GM10248 (cell line): ENCODE data around the gene TNFAIP3.
"Not testable (repeated sequence)": the region's sequence is repeated elsewhere in the genome, so short reads cannot be mapped to it uniquely, and the experiment has no call there.

Experiments used
- CTCF ChIA-PET: fragments of 300-600 bp; sonication (Branson Sonifier 250); formaldehyde crosslinking; extraction: SDS; loops from one replicate; lab custom pipeline; 2021; ENCODE audit warnings: antibody characterized with exemption; lab: Yijun Ruan, JAX
- POLR2A ChIA-PET: fragments of 350-650 bp; sonication (Branson Sonifier 250); formaldehyde crosslinking; extraction: SDS; loops from one replicate; lab custom pipeline; 2020; ENCODE audit warnings: antibody characterized with exemption; lab: Yijun Ruan, JAX
- DNase-seq: peaks from one replicate; pipeline ENCODE4 v3.0.0; 2012; ENCODE audit errors: extremely low spot score
- CTCF ChIP-seq: IDR thresholded peaks from 2 replicates; pipeline ENCODE4 v1.5.1; 2012; ENCODE audit warnings: mild to moderate bottlenecking, low read depth; ENCODE audit errors: extremely low read depth, missing control alignments, control extremely low read depth

Gene TNFAIP3

GRCh38 chr6:137840252-137840651 is 26.8 kb upstream of the TNFAIP3 start:
- ChIA-PET POLR2A (no interaction called here), CTCF (interaction anchor here (1.1 to 1.9 kb wide), 3 partner anchors 10 to 41 kb away, joined by 3 to 4 read pairs (median 4); partner anchors contain the start of gene TNFAIP3)
- no peak for DNase-seq
- no peak for TF ChIP-seq CTCF

GRCh38 chr6:137843211-137843610 is 23.8 kb upstream of the TNFAIP3 start:
- no peak for TF ChIP-seq CTCF
- DNase-seq: no peak
- ChIA-PET POLR2A (no interaction called here), CTCF (interaction anchor here (1.2 to 1.4 kb wide), 2 partner anchors 10 to 15 kb away, joined by 3 to 4 read pairs; no protein-coding TSS in a partner anchor)

GRCh38 chr6:137844327-137844726 is 22.7 kb upstream of the TNFAIP3 start:
- DNase-seq, POLR2A ChIA-PET, CTCF ChIA-PET: not testable (repeated sequence)

- CTCF ChIA-PET, DNase-seq: not testable (repeated sequence)
Measured at GRCh38 chr6:137844773-137845172, 22.3 kb upstream of the TNFAIP3 start.

GRCh38 chr6:137845460-137845859 is 21.6 kb upstream of the TNFAIP3 start:
- ChIA-PET CTCF (no interaction called here), POLR2A (no interaction called here)
- no peak for DNase-seq
- TF ChIP-seq CTCF: no peak

More at GRCh38 chr6:137844773-137845172, 22.3 kb upstream of the TNFAIP3 start:
- POLR2A ChIA-PET: not testable (repeated sequence)

GRCh38 chr6:137846274-137846673 is 20.8 kb upstream of the TNFAIP3 start:
- CTCF ChIA-PET: interaction anchor here (0.7 to 1.4 kb wide), 4 partner anchors 19 to 46 kb away, joined by 3 to 4 read pairs (median 3); partner anchors contain the start of gene TNFAIP3
- TF ChIP-seq CTCF: no peak
- no peak for DNase-seq
- POLR2A ChIA-PET: no interaction called here

GRCh38 chr6:137846772-137847313 is 20.2 kb upstream of the TNFAIP3 start:
- DNase-seq: no peak
- TF ChIP-seq CTCF: no peak
- POLR2A ChIA-PET: interaction anchor here (0.5 kb wide), 1 partner anchor 31 kb away, joined by 4 read pairs; no protein-coding TSS in a partner anchor
- CTCF ChIA-PET: interaction anchor here (0.7 to 1.4 kb wide), 5 partner anchors 15 to 47 kb away, joined by 3 to 4 read pairs (median 3); partner anchors contain the start of gene TNFAIP3
